ENCODE measurements around the gene SEC23B. TPM values are rescaled to one million over a fixed set of nuclear protein-coding genes. Genes with fewer than 3 reads are reported as not detected.

The SEC23B gene
- total and polyA plus RNA-seq, 2 of the 13 experiments (the other 11 are each of a cell fraction or from before 2014, with no cell fraction given): 114 to 120 TPM

- TF ChIP-seq ZNF552 (CRISPR knock-in tag; IDR thresholded peaks at IDR 0.05; ENCODE audit: borderline replicate concordance) (no peak), ATAD3A (CRISPR knock-in tag; IDR thresholded peaks at IDR 0.05) (no peak), ZNF101 (CRISPR knock-in tag; IDR thresholded peaks at IDR 0.05; ENCODE audit: borderline replicate concordance, low read depth) (no peak), ZNF564 (CRISPR knock-in tag; IDR thresholded peaks at IDR 0.05) (no peak), SMC3 (IDR thresholded peaks at IDR 0.05; ENCODE audit: low read length) (no peak), PRDM4 (CRISPR knock-in tag; IDR thresholded peaks at IDR 0.05; ENCODE audit: borderline replicate concordance) (no peak), ZNF777 (CRISPR knock-in tag; IDR thresholded peaks at IDR 0.05) (no peak)
- in situ Hi-C loops (cut with HindIII; ENCODE audit: extremely low pct_ligation_motif_present, low pct_unique_long_range_greater_than_20kb): no loop called here
- intact Hi-C loops (cut with micrococcal nuclease; ENCODE audit: unreplicated experiment): no loop called here
- Histone ChIP-seq H3K4me3 (replicated peaks in 1 of 3; ENCODE audit: insufficient read depth in 1 of 3, low read depth in 2 of 3, low read length in 3 of 3) (no peak overlapping the region), H3K9me3 (ENCODE audit: low read length) (no peaks in the 10 kb centered on the region), H3K4me2 (ENCODE audit: low read depth, low read length) (no peak overlapping the region), H3K9ac (ENCODE audit: insufficient read depth, low read depth, low read length) (no peak overlapping the region), H3K27me3 (ENCODE audit: control insufficient read depth in 1 of 2, insufficient read depth in 2 of 2, low read length in 2 of 2) (no peaks in the 10 kb centered on the region), H2AFZ (ENCODE audit: low read length) (no peak overlapping the region), H3K4me1 (ENCODE audit: insufficient read depth, low read length) (no peaks in the 10 kb centered on the region), H4K20me1 (ENCODE audit: insufficient read depth, low read length) (no peaks in the 10 kb centered on the region), H3K79me2 (ENCODE audit: insufficient read depth, low read length) (peaks cover 5% of the 10 kb centered on the region), H3K36me3 (replicated peaks in 1 of 2; ENCODE audit: control insufficient read depth in 1 of 2, insufficient read depth in 2 of 2, low read length in 2 of 2) (peaks cover 27 to 60% of the 10 kb centered on the region in 2 experiments), H3K27ac (ENCODE audit: extremely low read length, insufficient read depth, low read length) (no peak overlapping the region)
- BruUV-seq (replicated peaks): no TSS peak
- ATAC-seq: no peak; the same call in 2 of the 3 replicates
- DNase-seq (ENCODE audit: low spot score): no peak
- WGBS (ENCODE audit: low lambda C conversion rate): 96% methylated on average over 2 of the region's 2 CpGs
- POLR2A ChIA-PET: no interaction called here
- CTCF ChIA-PET (ENCODE audit: low intra/inter-chr PET ratio, low total read pairs): no interaction called here
- FAIRE-seq: no peak
Measured at GRCh38 chr20:18523066-18523465, 15.3 kb downstream of the SEC23B start.
